Keratinocyte (primary cell): ENCODE results near the gene SOWAHD. TPM values are rescaled to one million over a fixed set of nuclear protein-coding genes. Genes with fewer than 3 reads are reported as not detected.

Experiments
- DNase-seq: peaks from one replicate; pipeline ENCODE4 v3.0.0-alpha.2; 2011; ENCODE audit warnings: low read depth, missing footprints, low spot score
- FAIRE-seq: peaks from 2 replicates; lab custom pipeline; 2011; peaks lifted over from hg19 to GRCh38; lab: Jason Lieb, UNC
- H2AFZ ChIP-seq: 2 replicates; pipeline ENCODE4 v1.6.0; 2012; ENCODE audit warnings: low read length, control low read depth, inconsistent platforms; ENCODE audit not compliant: control insufficient read depth
- H3K27ac ChIP-seq: 2 replicates; pipeline ENCODE4 v1.5.1; 2011; ENCODE audit warnings: low read length; ENCODE audit not compliant: control insufficient read depth, insufficient read depth
- H3K27me3 ChIP-seq: 3 replicates; pipeline ENCODE4 v1.6.0; 2011; ENCODE audit warnings: low read length; ENCODE audit not compliant: control insufficient read depth, insufficient read depth; ENCODE audit errors: extremely low read depth
- H3K36me3 ChIP-seq, 2 experiments: 2 replicates in 1 of 2; 3 replicates in 1 of 2; pipeline ENCODE4 v1.5.1; 2011; ENCODE audit warnings: low read length in 2 of 2, mild to moderate bottlenecking in 1 of 2; ENCODE audit not compliant: control insufficient read depth in 2 of 2, insufficient read depth in 2 of 2; ENCODE audit errors: extremely low read depth in 1 of 2
- H3K4me1 ChIP-seq: 3 replicates; pipeline ENCODE4 v1.5.1; 2011; ENCODE audit warnings: low read length; ENCODE audit not compliant: control insufficient read depth, insufficient read depth; ENCODE audit errors: extremely low read depth
- H3K4me2 ChIP-seq: 3 replicates; pipeline ENCODE4 v1.6.0; 2011; ENCODE audit warnings: low read depth, low read length; ENCODE audit not compliant: control insufficient read depth, insufficient read depth; ENCODE audit errors: extremely low read depth
- H3K4me3 ChIP-seq, 3 experiments: fragments of 200-600 bp in 1 of 3; sonication (generic) in 1 of 3; 2 replicates in 2 of 3; 3 replicates in 1 of 3; pipeline ENCODE4 v1.5.1; 2011 to 2016; ENCODE audit warnings: low read length in 3 of 3, mild to moderate bottlenecking in 3 of 3, control low read depth in 2 of 3, inconsistent platforms in 1 of 3, low read depth in 1 of 3, mixed read lengths in 1 of 3, mixed run types in 1 of 3, moderate library complexity in 1 of 3; ENCODE audit not compliant: control insufficient read depth in 2 of 3, insufficient read depth in 2 of 3; ENCODE audit errors: extremely low read depth in 1 of 3
- H3K79me2 ChIP-seq: 2 replicates; pipeline ENCODE4 v1.6.0; 2012; ENCODE audit warnings: low read length; ENCODE audit not compliant: control insufficient read depth, insufficient read depth
- H3K9ac ChIP-seq: 3 replicates; pipeline ENCODE4 v1.6.0; 2011; ENCODE audit warnings: low read length; ENCODE audit not compliant: control insufficient read depth, insufficient read depth; ENCODE audit errors: extremely low read depth
- H3K9me1 ChIP-seq: 3 replicates; pipeline ENCODE4 v1.6.0; 2011; ENCODE audit warnings: low read length; ENCODE audit not compliant: control insufficient read depth, insufficient read depth; ENCODE audit errors: extremely low read depth
- H3K9me3 ChIP-seq: 2 replicates; pipeline ENCODE4 v1.5.1; 2012; ENCODE audit warnings: low read depth, low read length; ENCODE audit not compliant: control insufficient read depth
- H4K20me1 ChIP-seq: 3 replicates; pipeline ENCODE4 v1.6.0; 2011; ENCODE audit warnings: low read length; ENCODE audit not compliant: control insufficient read depth, insufficient read depth; ENCODE audit errors: extremely low read depth
- EZH2 ChIP-seq: IDR thresholded peaks from one replicate; pipeline ENCODE4 v1.6.1; 2012; ENCODE audit warnings: inconsistent platforms, mild to moderate bottlenecking, low read length, moderate library complexity
- dilution Hi-C: fragments of 300-500 bp; cut with MboI; formaldehyde crosslinking; loops from one replicate; pipeline ENCODE4 v1.7.0; 2020; ENCODE audit warnings: low sequenced_read_pairs; ENCODE audit not compliant: extremely low pct_ligation_motif_present
- polyA plus RNA-seq, 5 experiments: library from polyadenylated mRNA; depleted of rRNA in 3 of 5; stranded (reverse) in 3 of 5; stranded (forward) in 1 of 5; unstranded in 1 of 5; fragments of >200 nt; gene quantifications; 1 replicate in 1 of 5; 2 replicates in 3 of 5; 3 replicates in 1 of 5; pipeline versions ENCODE4 v1.2.1 to v1.2.3, GENCODE V29; 2011 to 2012; ENCODE audit warnings: missing spikeins in 2 of 5, low read depth in 1 of 5, low replicate concordance in 1 of 5
- TF ChIP-seq, protein P1 (sequence below), 3 experiments: IDR thresholded peaks in 1 of 3; conservative IDR thresholded peaks in 1 of 3; optimal IDR thresholded peaks in 1 of 3; 2 replicates in 2 of 3; 3 replicates in 1 of 3; pipeline versions ENCODE3 to v1.5.1; 2011; ENCODE audit warnings: low read length in 3 of 3, mild to moderate bottlenecking in 3 of 3, moderate library complexity in 2 of 3, control low read depth in 1 of 3, inconsistent platforms in 1 of 3; ENCODE audit not compliant: insufficient read depth in 2 of 3; ENCODE audit errors: extremely low read depth in 1 of 3

SOWAHD gene
- polyA plus RNA-seq, 1 donor (not counting 4 experiments of a cell fraction or from before 2014, with no cell fraction given), result not detected

DNA sequence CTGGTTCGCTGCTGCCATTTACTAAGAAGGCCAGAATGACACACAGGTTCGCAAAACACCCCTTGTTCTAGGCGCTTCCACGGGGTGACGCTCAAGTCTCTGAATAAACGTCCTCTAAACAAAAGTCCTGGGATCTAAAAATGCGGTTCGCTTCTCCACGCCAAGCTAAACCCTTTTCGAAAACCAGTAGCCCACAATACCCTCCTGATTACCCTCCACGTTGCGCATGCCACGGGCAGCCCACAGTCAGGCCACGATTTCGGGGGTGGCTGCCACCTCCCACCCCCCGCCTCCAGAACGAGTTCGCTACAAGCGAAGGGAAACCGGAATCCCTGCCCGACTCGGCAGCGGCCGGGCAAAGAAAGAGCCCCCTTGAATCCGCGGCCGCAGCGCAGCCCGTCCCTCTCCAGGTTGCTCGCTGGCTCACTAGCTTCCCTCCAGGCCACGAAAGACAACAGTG, 32.6 kb downstream of the SOWAHD start:
- no peaks in the 10 kb centered on the region for H3K9me3 ChIP-seq
- TF ChIP-seq, protein P1, sequence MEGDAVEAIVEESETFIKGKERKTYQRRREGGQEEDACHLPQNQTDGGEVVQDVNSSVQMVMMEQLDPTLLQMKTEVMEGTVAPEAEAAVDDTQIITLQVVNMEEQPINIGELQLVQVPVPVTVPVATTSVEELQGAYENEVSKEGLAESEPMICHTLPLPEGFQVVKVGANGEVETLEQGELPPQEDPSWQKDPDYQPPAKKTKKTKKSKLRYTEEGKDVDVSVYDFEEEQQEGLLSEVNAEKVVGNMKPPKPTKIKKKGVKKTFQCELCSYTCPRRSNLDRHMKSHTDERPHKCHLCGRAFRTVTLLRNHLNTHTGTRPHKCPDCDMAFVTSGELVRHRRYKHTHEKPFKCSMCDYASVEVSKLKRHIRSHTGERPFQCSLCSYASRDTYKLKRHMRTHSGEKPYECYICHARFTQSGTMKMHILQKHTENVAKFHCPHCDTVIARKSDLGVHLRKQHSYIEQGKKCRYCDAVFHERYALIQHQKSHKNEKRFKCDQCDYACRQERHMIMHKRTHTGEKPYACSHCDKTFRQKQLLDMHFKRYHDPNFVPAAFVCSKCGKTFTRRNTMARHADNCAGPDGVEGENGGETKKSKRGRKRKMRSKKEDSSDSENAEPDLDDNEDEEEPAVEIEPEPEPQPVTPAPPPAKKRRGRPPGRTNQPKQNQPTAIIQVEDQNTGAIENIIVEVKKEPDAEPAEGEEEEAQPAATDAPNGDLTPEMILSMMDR (optimal IDR thresholded peaks at IDR 0.05 in 1 of 3, IDR thresholded peaks at IDR 0.05 in 1 of 3, conservative IDR thresholded peaks at IDR 0.05 in 1 of 3; ENCODE audit: extremely low read depth in 1 of 3, insufficient read depth in 2 of 3, low read length in 3 of 3), result no peak
- no peak for TF ChIP-seq EZH2
- peak overlapping the region; percentile 83 for H3K27ac ChIP-seq
- H3K4me2 ChIP-seq, result peak overlapping the region; percentile 71
- DNase-seq (no peak), FAIRE-seq (no peak)
- H3K36me3 ChIP-seq, result peaks cover 1 to 11% of the 10 kb centered on the region in 2 experiments
- H3K27me3 ChIP-seq, result no peaks in the 10 kb centered on the region
- dilution Hi-C loops, result no loop called here
- H4K20me1 ChIP-seq, result peaks cover 17% of the 10 kb centered on the region
- H3K9ac ChIP-seq, result peak overlapping the region; percentile 83
- no peak overlapping the region for H2AFZ ChIP-seq
- H3K9me1 ChIP-seq, result no peaks in the 10 kb centered on the region
- peaks cover 48% of the 10 kb centered on the region for H3K79me2 ChIP-seq
- peaks cover 9% of the 10 kb centered on the region for H3K4me1 ChIP-seq
- peak overlapping the region; percentile 68 to 80 (median 74) for H3K4me3 ChIP-seq

GRCh38 chrX:119791437-119792231, 33.2 kb downstream of the SOWAHD start, which contains the start of gene RPL39:
Gene RPL39 (minus strand): TSS chrX:119791630. CDS start chrX:119791576, 54 bp downstream.
- DNase-seq (peak; percentile 46), FAIRE-seq (no peak)
- Histone ChIP-seq H3K9ac (peak within 1 kb of the TSS; percentile 83), H3K4me3 (peak within 1 kb of the TSS; percentile 68 to 80 (median 74)), H3K79me2 (peaks cover 46% of the 10 kb centered on the region), H3K4me1 (peaks cover 9% of the 10 kb centered on the region), H3K36me3 (peaks cover 1 to 11% of the 10 kb centered on the region in 2 experiments), H3K27me3 (no peaks in the 10 kb centered on the region), H3K4me2 (peak within 1 kb of the TSS; percentile 71), H3K27ac (peak within 1 kb of the TSS; percentile 83), H2AFZ (peak within 1 kb of the TSS; percentile 80), H4K20me1 (peaks cover 17% of the 10 kb centered on the region), H3K9me3 (no peaks in the 10 kb centered on the region), H3K9me1 (no peaks in the 10 kb centered on the region)
- dilution Hi-C loops, result no loop called here
- no peak for TF ChIP-seq EZH2
- TF ChIP-seq, protein P1 (optimal IDR thresholded peaks at IDR 0.05 in 1 of 3, IDR thresholded peaks at IDR 0.05 in 1 of 3, conservative IDR thresholded peaks at IDR 0.05 in 1 of 3; ENCODE audit: extremely low read depth in 1 of 3, insufficient read depth in 2 of 3, low read length in 3 of 3), result no peak
